Small intestine (tissue), 7 donors: ENCODE results near the gene GLRX5. TPM values are rescaled to one million over a fixed set of nuclear protein-coding genes. Genes with fewer than 3 reads are reported as not detected.

Source experiments
- DNase-seq, 2 donors: peaks; one replicate each; pipeline versions ENCODE4 v3.0.0 to v3.0.0-alpha.2; 2013
- FAIRE-seq: peaks from 2 replicates; lab custom pipeline; 2012; peaks lifted over from hg19 to GRCh38; lab: Jason Lieb, UNC
- H3K27ac ChIP-seq, 3 donors: one replicate each; pipeline ENCODE4 v1.5.1; 2013; ENCODE audit warnings: low read length in 2 of 3, mild to moderate bottlenecking in 2 of 3, control low read depth in 1 of 3, inconsistent platforms in 1 of 3, low read depth in 1 of 3, moderate library complexity in 1 of 3
- H3K27me3 ChIP-seq, 3 donors: one replicate each; pipeline ENCODE4 v1.6.1; 2013; ENCODE audit warnings: low read length in 3 of 3, inconsistent platforms in 1 of 3; ENCODE audit not compliant: control insufficient read depth in 3 of 3, insufficient read depth in 3 of 3
- H3K36me3 ChIP-seq, 3 donors: one replicate each; pipeline ENCODE4 v1.6.1; 2013; ENCODE audit warnings: low read length in 3 of 3, inconsistent platforms in 1 of 3, low read depth in 1 of 3, mild to moderate bottlenecking in 1 of 3, moderate library complexity in 1 of 3; ENCODE audit not compliant: control insufficient read depth in 3 of 3, insufficient read depth in 2 of 3
- H3K4me1 ChIP-seq, 3 donors: one replicate each; pipeline ENCODE4 v1.6.1; 2013; ENCODE audit warnings: low read length in 2 of 3, inconsistent platforms in 1 of 3, low read depth in 1 of 3, mild to moderate bottlenecking in 1 of 3, moderate library complexity in 1 of 3; ENCODE audit not compliant: control insufficient read depth in 3 of 3, insufficient read depth in 2 of 3
- H3K4me3 ChIP-seq, 3 donors: one replicate each; pipeline ENCODE4 v1.5.1; 2013; ENCODE audit warnings: low read length in 3 of 3, control low read depth in 1 of 3, inconsistent platforms in 1 of 3, low read depth in 1 of 3, mild to moderate bottlenecking in 1 of 3, moderate library complexity in 1 of 3
- H3K9me3 ChIP-seq, 2 donors: one replicate each; pipeline ENCODE4 v1.6.1; 2013; ENCODE audit warnings: low read depth in 1 of 2, low read length in 1 of 2; ENCODE audit not compliant: control insufficient read depth in 2 of 2, insufficient read depth in 1 of 2
- WGBS, 3 donors: extraction: QIAGEN DNeasy Blood & Tissue Kit; methylation state at CpG; one replicate each; pipeline ENCODE4 v1.1.7; 2013; 5-methylcytosine and 5-hydroxymethylcytosine counted together
- polyA plus RNA-seq, 4 donors: library from polyadenylated mRNA; stranded (reverse) in 3 of 4; unstranded in 1 of 4; fragments of 200-250 nt in 3 of 4; fragments of 120-200 nt in 1 of 4; gene quantifications; one replicate each; pipeline versions ENCODE4 v1.2.1 to v1.2.3, GENCODE V29; 2013
- donor health status: healthy with polysubstance abuse.
- donor health status: control.
- donor health status: control.
- donor health status: Bipolar disorder and iron deficiency.
- donor health status: healthy.

The GLRX5 gene
- polyA plus RNA-seq, 4 donors, result 43.0 to 80.5 (median 53.8) TPM

GRCh38 chr14:95538801-95539509, 4.1 kb downstream of the GLRX5 start:
- Histone ChIP-seq H3K4me3 (no peak overlapping the region), H3K36me3 (peaks cover 0 to 4% (median 1%) of the 10 kb centered on the region in 3 donors), H3K4me1 (peaks cover 0 to 11% (median 9%) of the 10 kb centered on the region in 3 donors), H3K9me3 (no peaks in the 10 kb centered on the region), H3K27me3 (no peaks in the 10 kb centered on the region), H3K27ac (no peak overlapping the region)
- FAIRE-seq (no peak), DNase-seq (no peak)
- WGBS, 3 donors, result 93 to 94% (median 93%) methylated on average over 14 of the region's 14 CpGs

- Histone ChIP-seq H3K4me3 (no peak overlapping the region), H3K4me1 (peaks cover 0 to 11% (median 9%) of the 10 kb centered on the region in 3 donors), H3K9me3 (no peaks in the 10 kb centered on the region), H3K27me3 (no peaks in the 10 kb centered on the region), H3K36me3 (peaks cover 0 to 10% (median 2%) of the 10 kb centered on the region in 3 donors), H3K27ac (no peak overlapping the region)
- no peak for FAIRE-seq
- WGBS, 3 donors, result 88 to 97% (median 94%) methylated on average over 6 of the region's 6 CpGs
- no peak for DNase-seq
Observed at GRCh38 chr14:95540236-95540855, 5.5 kb downstream of the GLRX5 start.

- H3K4me3 ChIP-seq, result no peak overlapping the region
- no peaks in the 10 kb centered on the region for H3K9me3 ChIP-seq
- WGBS, 3 donors, result 60 to 77% (median 73%) methylated on average over 4 of the region's 4 CpGs
- no peaks in the 10 kb centered on the region for H3K27me3 ChIP-seq
- peaks cover 0 to 3% (median under 1%) of the 10 kb centered on the region in 3 donors for H3K4me1 ChIP-seq
- H3K36me3 ChIP-seq, result peaks cover 0 to 12% (median 2%) of the 10 kb centered on the region in 3 donors
- no peak overlapping the region for H3K27ac ChIP-seq
- FAIRE-seq, result no peak
- DNase-seq, result no peak
Observed at GRCh38 chr14:95541346-95541745, 6.5 kb downstream of the GLRX5 start.

GRCh38 chr14:95541932-95542930, 7.4 kb downstream of the GLRX5 start:
- H3K27me3 ChIP-seq, result no peaks in the 10 kb centered on the region
- no peak for DNase-seq
- peak; percentile 19 for FAIRE-seq
- H3K9me3 ChIP-seq, result no peaks in the 10 kb centered on the region
- H3K4me1 ChIP-seq, result peaks cover 0 to 2% (median 0%) of the 10 kb centered on the region in 3 donors
- H3K36me3 ChIP-seq, result peaks cover 0 to 17% (median 2%) of the 10 kb centered on the region in 3 donors
- no peak overlapping the region for H3K4me3 ChIP-seq
- 84 to 87% (median 85%) methylated on average over 8 of the region's 8 CpGs for WGBS, 3 donors
- no peak overlapping the region for H3K27ac ChIP-seq

GRCh38 chr14:95543021-95543420, 8.2 kb downstream of the GLRX5 start:
- no peak for DNase-seq
- Histone ChIP-seq H3K36me3 (peaks cover 0 to 20% (median 2%) of the 10 kb centered on the region in 3 donors), H3K27me3 (no peaks in the 10 kb centered on the region), H3K4me1 (peaks cover 0 to 2% (median 0%) of the 10 kb centered on the region in 3 donors), H3K4me3 (no peak overlapping the region), H3K27ac (no peak overlapping the region), H3K9me3 (no peaks in the 10 kb centered on the region)
- 94 to 96% (median 96%) methylated on average over 5 of the region's 5 CpGs for WGBS, 3 donors
- FAIRE-seq, result no peak

- no peak for DNase-seq
- no peaks in the 10 kb centered on the region for H3K27me3 ChIP-seq
- H3K36me3 ChIP-seq, result peaks cover 0 to 20% (median 2%) of the 10 kb centered on the region in 3 donors
- H3K4me1 ChIP-seq, result peaks cover 0 to 2% (median 0%) of the 10 kb centered on the region in 3 donors
- no peak overlapping the region for H3K4me3 ChIP-seq
- H3K27ac ChIP-seq, result no peak overlapping the region
- H3K9me3 ChIP-seq, result peaks cover 0 to 2% of the 10 kb centered on the region in 2 donors
- 84 to 88% (median 86%) methylated on average over 8 of the region's 8 CpGs for WGBS, 3 donors
- FAIRE-seq, result no peak
Observed at GRCh38 chr14:95544588-95544987, 9.7 kb downstream of the GLRX5 start.

- Histone ChIP-seq H3K4me3 (no peak overlapping the region), H3K9me3 (peaks cover 0 to 2% of the 10 kb centered on the region in 2 donors), H3K27me3 (no peaks in the 10 kb centered on the region), H3K4me1 (peaks cover 0 to 2% (median 0%) of the 10 kb centered on the region in 3 donors), H3K36me3 (peaks cover 0 to 20% (median 2%) of the 10 kb centered on the region in 3 donors), H3K27ac (no peak overlapping the region)
- WGBS, 3 donors, result 83 to 84% (median 84%) methylated on average over 5 of the region's 5 CpGs
- FAIRE-seq (no peak), DNase-seq (peak in 1 of 2 donors; percentile 46)
Observed at GRCh38 chr14:95545515-95546168, 10.8 kb downstream of the GLRX5 start.
